ENCODE results near the gene OR2B3.
"Not testable (repeated sequence)": the region's sequence is repeated elsewhere in the genome, so short reads cannot be mapped to it uniquely, and the experiment has no call there.

The OR2B3 gene, protein sequence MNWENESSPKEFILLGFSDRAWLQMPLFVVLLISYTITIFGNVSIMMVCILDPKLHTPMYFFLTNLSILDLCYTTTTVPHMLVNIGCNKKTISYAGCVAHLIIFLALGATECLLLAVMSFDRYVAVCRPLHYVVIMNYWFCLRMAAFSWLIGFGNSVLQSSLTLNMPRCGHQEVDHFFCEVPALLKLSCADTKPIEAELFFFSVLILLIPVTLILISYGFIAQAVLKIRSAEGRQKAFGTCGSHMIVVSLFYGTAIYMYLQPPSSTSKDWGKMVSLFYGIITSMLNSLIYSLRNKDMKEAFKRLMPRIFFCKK

DNA sequence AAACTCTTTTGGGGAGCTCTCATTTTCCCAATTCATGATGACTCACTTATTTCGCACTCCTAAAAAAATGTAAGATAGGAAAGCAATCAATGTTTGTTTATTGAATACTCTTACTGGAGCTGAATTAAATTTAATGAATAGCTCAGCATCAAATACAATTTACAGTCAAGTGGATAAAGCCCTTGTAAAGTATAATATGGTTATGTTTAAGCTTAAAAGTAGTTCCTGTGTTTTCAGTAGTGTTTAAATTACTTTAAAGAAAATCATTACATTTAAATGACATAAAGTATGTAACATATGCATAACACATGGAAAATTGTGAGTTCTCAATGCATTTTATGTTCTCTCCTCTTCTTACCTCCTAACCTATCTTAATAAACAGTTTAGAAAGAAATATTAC is at the start of gene OR2B3:
Gene OR2B3 (minus strand): TSS at position 101 of the 400 bp plus-strand sequence. CDS start 65 bp downstream, at position 36.
- no peak for DNase-seq (ENCODE audit: low read depth in 1 of 2, low spot score in 1 of 2)
- in situ Hi-C loops (cut with HindIII; ENCODE audit: low pct_unique_long_range_greater_than_20kb, low sequenced_read_pairs), result no loop called here
- no peak for TF ChIP-seq JUND (IDR thresholded peaks at IDR 0.05; ENCODE audit: low read depth)

DNA sequence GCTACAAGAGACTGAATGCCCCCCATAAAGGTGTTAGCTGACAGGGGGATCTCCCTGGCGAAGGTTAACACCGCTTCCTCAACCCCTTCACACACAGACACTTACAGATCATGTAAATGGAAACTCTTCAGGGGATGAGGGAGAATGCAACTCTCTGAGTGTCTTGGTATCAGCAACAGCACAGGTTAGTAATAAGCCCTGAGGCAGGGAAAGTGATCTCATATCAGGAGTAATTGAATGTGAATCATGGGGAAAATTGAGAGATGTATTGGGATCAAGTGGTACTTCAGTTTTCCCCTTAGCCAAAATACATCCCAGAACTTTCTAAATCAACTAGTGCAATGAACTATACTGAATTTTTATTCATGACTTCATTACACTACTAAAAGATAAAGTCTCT is 44.6 kb upstream of the OR2B3 start:
- in situ Hi-C loops (cut with HindIII; ENCODE audit: low pct_unique_long_range_greater_than_20kb, low sequenced_read_pairs), result no loop called here
- no peak for TF ChIP-seq JUND (IDR thresholded peaks at IDR 0.05; ENCODE audit: low read depth)
- DNase-seq (ENCODE audit: low read depth in 1 of 2, low spot score in 1 of 2), result no peak

- DNase-seq (ENCODE audit: low read depth in 1 of 2, low spot score in 1 of 2), result no peak
- no peak for TF ChIP-seq JUND (IDR thresholded peaks at IDR 0.05; ENCODE audit: low read depth)
- in situ Hi-C loops (cut with HindIII; ENCODE audit: low pct_unique_long_range_greater_than_20kb, low sequenced_read_pairs), result no loop called here
Observed at GRCh38 chr6:29130644-29131043, 43.5 kb upstream of the OR2B3 start.

DNA sequence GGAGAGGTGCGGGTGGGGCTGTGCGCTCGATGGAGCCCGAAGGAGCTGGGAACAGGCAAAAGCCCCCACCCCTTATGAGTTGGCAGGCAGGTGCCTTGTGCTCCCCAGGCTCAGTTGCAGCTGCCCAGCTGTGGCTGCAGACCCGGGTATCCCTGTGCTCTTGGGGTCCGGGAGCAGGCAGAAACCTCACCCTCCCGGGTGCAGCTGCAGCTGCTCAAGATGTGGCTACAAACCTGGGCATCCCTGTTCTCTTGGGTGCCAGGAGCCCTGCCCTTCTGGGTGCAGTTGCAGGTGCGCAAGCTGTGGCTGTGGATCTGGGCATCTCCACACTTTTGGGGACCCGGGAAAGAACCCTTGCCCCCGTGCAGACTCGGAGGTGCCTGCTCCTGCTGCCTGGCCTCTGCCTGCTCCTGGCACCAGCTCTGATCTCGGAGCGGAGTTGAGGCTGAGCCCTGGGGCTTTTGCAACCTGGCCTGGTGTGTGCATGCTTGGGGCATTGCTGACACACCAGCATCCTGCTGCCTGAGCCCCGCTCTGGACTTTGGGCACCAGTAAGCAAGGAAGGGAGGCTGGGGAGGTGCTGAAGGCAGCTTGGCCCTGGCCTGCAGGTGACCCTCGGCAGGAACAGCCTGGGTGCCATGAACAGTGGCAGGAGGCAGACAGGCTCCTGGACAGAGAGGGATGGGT is 42.4 kb upstream of the OR2B3 start:
- TF ChIP-seq JUND (IDR thresholded peaks at IDR 0.05; ENCODE audit: low read depth), result no peak
- in situ Hi-C loops (cut with HindIII; ENCODE audit: low pct_unique_long_range_greater_than_20kb, low sequenced_read_pairs), result no loop called here
- DNase-seq (ENCODE audit: low read depth in 1 of 2, low spot score in 1 of 2), result no peak

GRCh38 chr6:29114964-29115363 is 27.9 kb upstream of the OR2B3 start:
- in situ Hi-C loops (cut with HindIII; ENCODE audit: low pct_unique_long_range_greater_than_20kb, low sequenced_read_pairs); DNase-seq (ENCODE audit: low read depth in 1 of 2, low spot score in 1 of 2): not testable (repeated sequence)

DNA sequence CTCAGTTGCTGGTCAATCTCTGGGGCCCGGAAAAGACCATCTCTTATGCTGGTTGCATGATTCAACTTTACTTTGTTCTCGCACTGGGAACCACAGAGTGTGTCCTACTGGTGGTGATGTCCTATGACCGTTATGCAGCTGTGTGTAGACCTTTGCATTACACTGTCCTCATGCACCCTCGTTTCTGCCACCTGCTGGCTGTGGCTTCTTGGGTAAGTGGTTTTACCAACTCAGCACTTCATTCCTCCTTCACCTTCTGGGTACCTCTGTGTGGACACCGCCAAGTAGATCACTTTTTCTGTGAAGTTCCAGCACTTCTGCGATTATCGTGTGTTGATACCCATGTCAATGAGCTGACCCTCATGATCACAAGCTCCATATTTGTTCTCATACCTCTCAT is 25.0 kb upstream of the OR2B3 start:
- TF ChIP-seq JUND (IDR thresholded peaks at IDR 0.05; ENCODE audit: low read depth), result no peak
- in situ Hi-C loops (cut with HindIII; ENCODE audit: low pct_unique_long_range_greater_than_20kb, low sequenced_read_pairs), result no loop called here
- peak in 1 of 2 experiments; percentile 12 for DNase-seq (ENCODE audit: low read depth in 1 of 2, low spot score in 1 of 2)

GRCh38 chr6:29107758-29108157 is 20.6 kb upstream of the OR2B3 start, which contains the start of gene OR2J3:
OR2J3 (plus strand) TSS chr6:29108058; CDS start chr6:29111891, 3,833 bp downstream.
- no peak for TF ChIP-seq JUND (IDR thresholded peaks at IDR 0.05; ENCODE audit: low read depth)
- peak in 1 of 2 experiments; percentile 3 for DNase-seq (ENCODE audit: low read depth in 1 of 2, low spot score in 1 of 2)
- in situ Hi-C loops (cut with HindIII; ENCODE audit: low pct_unique_long_range_greater_than_20kb, low sequenced_read_pairs), result no loop called here

DNA sequence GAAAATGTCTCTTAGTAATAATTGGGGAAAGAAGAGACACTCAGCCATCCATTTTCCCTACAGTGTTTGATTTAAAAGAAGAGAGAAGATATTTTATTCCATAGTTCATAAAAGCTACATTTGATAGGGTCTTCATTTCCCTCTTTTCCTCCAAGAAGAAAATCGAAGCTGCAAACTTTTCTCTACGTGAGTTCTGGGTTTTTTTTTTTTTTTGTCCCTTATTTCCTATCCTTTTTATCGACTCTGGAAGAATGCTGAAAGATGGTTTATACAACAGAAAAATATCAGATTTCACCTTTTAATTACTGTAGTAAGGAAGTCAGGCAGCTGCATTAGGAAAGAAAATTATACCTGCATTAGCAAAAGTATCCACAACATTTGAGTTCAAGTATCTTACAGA is 12.1 kb upstream of the OR2B3 start, which contains the start of gene OR2J1:
Gene OR2J1 (plus strand): TSS at position 301 of the 400 bp plus-strand sequence. CDS start 1,453 bp downstream, outside the sequence.
- DNase-seq (ENCODE audit: low read depth in 1 of 2, low spot score in 1 of 2), result no peak
- in situ Hi-C loops (cut with HindIII; ENCODE audit: low pct_unique_long_range_greater_than_20kb, low sequenced_read_pairs), result no loop called here
- TF ChIP-seq JUND (IDR thresholded peaks at IDR 0.05; ENCODE audit: low read depth), result no peak

DNA sequence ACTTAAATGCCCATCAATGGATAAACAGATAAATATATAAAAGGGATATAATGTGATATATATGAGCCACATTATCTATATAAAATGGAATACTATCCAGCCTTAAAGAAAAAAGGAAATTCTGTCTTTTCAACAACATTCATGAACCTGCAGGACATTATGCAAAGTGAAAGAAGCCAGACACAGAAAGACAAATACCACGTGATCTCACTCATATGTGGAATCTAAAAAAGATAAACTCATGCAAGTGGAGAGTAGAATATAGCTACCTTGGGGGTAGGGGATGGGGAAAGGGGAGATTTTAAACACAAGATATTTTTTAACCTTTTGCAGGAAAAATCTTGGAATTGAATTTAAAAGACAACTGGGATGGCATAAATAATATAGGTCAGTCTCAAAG is 10.7 kb upstream of the OR2B3 start:
- in situ Hi-C loops (cut with HindIII; ENCODE audit: low pct_unique_long_range_greater_than_20kb, low sequenced_read_pairs), result no loop called here
- no peak for DNase-seq (ENCODE audit: low read depth in 1 of 2, low spot score in 1 of 2)
- TF ChIP-seq JUND (IDR thresholded peaks at IDR 0.05; ENCODE audit: low read depth), result no peak

GRCh38 chr6:29092957-29093356 is 5.8 kb upstream of the OR2B3 start:
- TF ChIP-seq JUND (IDR thresholded peaks at IDR 0.05; ENCODE audit: low read depth), result no peak
- in situ Hi-C loops (cut with HindIII; ENCODE audit: low pct_unique_long_range_greater_than_20kb, low sequenced_read_pairs), result no loop called here
- no peak for DNase-seq (ENCODE audit: low read depth in 1 of 2, low spot score in 1 of 2)

DNA sequence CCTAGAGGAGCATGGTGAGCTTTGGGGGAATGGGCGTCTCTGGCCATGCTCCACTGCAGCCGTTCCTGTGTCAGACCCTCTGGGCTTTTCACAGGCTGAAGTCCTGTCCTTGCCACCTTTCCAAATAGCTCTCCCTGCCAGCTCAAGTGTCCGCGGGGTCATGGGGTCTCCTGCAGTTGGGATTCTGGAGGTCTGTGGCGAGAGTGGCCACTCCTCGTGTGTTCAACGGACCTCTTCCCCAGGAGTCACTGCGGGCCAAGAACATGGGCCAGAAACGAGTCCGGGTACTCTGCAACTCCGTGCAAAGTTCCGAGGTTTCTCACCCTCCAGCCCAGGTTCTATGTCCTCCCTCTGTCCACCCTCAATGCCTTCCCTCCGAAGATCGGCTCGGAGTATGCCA is 4.7 kb downstream of the OR2B3 start:
- TF ChIP-seq JUND (IDR thresholded peaks at IDR 0.05; ENCODE audit: low read depth), result no peak
- in situ Hi-C loops (cut with HindIII; ENCODE audit: low pct_unique_long_range_greater_than_20kb, low sequenced_read_pairs), result no loop called here
- no peak for DNase-seq (ENCODE audit: low read depth in 1 of 2, low spot score in 1 of 2)

- in situ Hi-C loops (cut with HindIII; ENCODE audit: low pct_unique_long_range_greater_than_20kb, low sequenced_read_pairs), result no loop called here
- no peak for DNase-seq (ENCODE audit: low read depth in 1 of 2, low spot score in 1 of 2)
- TF ChIP-seq JUND (IDR thresholded peaks at IDR 0.05; ENCODE audit: low read depth), result no peak
Observed at GRCh38 chr6:29081312-29081711, 5.8 kb downstream of the OR2B3 start.

DNA sequence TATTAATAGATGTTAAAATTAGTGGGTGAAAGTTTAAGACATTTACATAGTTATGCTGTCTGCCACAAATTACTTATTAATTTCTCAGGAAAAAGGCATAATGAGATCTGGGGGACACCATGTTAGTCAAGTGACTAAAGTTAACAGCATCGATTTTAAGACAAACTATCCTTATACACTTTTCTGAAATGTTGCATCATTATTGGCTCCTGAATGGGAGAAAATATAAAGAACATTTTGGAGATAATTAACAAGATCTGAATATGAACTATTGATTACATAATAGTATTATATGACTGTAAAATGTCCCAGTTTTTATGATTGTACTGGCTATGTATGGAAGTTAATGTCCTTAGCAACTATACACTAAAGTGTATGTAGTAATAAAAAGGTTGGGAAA is 7.9 kb downstream of the OR2B3 start:
- no peak for DNase-seq (ENCODE audit: low read depth in 1 of 2, low spot score in 1 of 2)
- TF ChIP-seq JUND (IDR thresholded peaks at IDR 0.05; ENCODE audit: low read depth), result no peak
- in situ Hi-C loops (cut with HindIII; ENCODE audit: low pct_unique_long_range_greater_than_20kb, low sequenced_read_pairs), result no loop called here

Measured in T47D (cell line).